ENCODE data around the gene SPINK9. TPM values are rescaled to one million over a fixed set of nuclear protein-coding genes. Genes with fewer than 3 reads are reported as not detected.

SPINK9 gene
- total and polyA plus RNA-seq, 2 experiments from 2014 or later: not detected

GRCh38 chr5:148306446-148306845 is 28.9 kb upstream of the SPINK9 start:
- H3K27ac ChIP-seq: no peak overlapping the region
- H3K4me1 ChIP-seq (ENCODE audit: insufficient read depth): no peaks in the 10 kb centered on the region
- no peaks in the 10 kb centered on the region for H3K79me2 ChIP-seq
- H3K9me2 ChIP-seq (replicated peaks; ENCODE audit: insufficient read depth): no peaks in the 10 kb centered on the region
- no peak for TF ChIP-seq CTCF (IDR thresholded peaks at IDR 0.05; ENCODE audit: poor library complexity)
- TF ChIP-seq EZH2 (IDR thresholded peaks at IDR 0.05; ENCODE audit: borderline replicate concordance): no peak
- no peak for TF ChIP-seq EZH2phosphoT487 (IDR thresholded peaks at IDR 0.05; ENCODE audit: low read depth, severe bottlenecking, unreplicated experiment)
- 73% methylated on average over 1 of the region's 1 CpG for WGBS (ENCODE audit: low lambda C conversion rate, missing lambda C conversion rate)
- H2AFZ ChIP-seq: no peak overlapping the region
- no peaks in the 10 kb centered on the region for H4K20me1 ChIP-seq (ENCODE audit: insufficient read depth, poor library complexity, severe bottlenecking)
- H3K4me3 ChIP-seq: no peak overlapping the region
- H3K9me3 ChIP-seq (ENCODE audit: low read depth): no peaks in the 10 kb centered on the region
- DNase-seq (ENCODE audit: low spot score): no peak
- no peak overlapping the region for H3K4me2 ChIP-seq
- no peaks in the 10 kb centered on the region for H3K36me3 ChIP-seq (replicated peaks; ENCODE audit: insufficient read depth, low read depth)
- H3K27me3 ChIP-seq: peaks cover 3% of the 10 kb centered on the region

GRCh38 chr5:148309019-148309418 is 26.3 kb upstream of the SPINK9 start:
- Histone ChIP-seq H3K79me2 (no peaks in the 10 kb centered on the region), H3K4me2 (no peak overlapping the region), H3K4me3 (no peak overlapping the region), H3K27ac (no peak overlapping the region), H2AFZ (no peak overlapping the region), H3K9me3 (ENCODE audit: low read depth) (no peaks in the 10 kb centered on the region), H3K36me3 (replicated peaks; ENCODE audit: insufficient read depth, low read depth) (no peaks in the 10 kb centered on the region), H3K4me1 (ENCODE audit: insufficient read depth) (no peaks in the 10 kb centered on the region), H3K27me3 (no peaks in the 10 kb centered on the region), H3K9me2 (replicated peaks; ENCODE audit: insufficient read depth) (no peaks in the 10 kb centered on the region), H4K20me1 (ENCODE audit: insufficient read depth, poor library complexity, severe bottlenecking) (no peaks in the 10 kb centered on the region)
- WGBS (ENCODE audit: low lambda C conversion rate, missing lambda C conversion rate): 82% methylated on average over 3 of the region's 3 CpGs
- TF ChIP-seq EZH2phosphoT487 (IDR thresholded peaks at IDR 0.05; ENCODE audit: low read depth, severe bottlenecking, unreplicated experiment) (no peak), EZH2 (IDR thresholded peaks at IDR 0.05; ENCODE audit: borderline replicate concordance) (no peak), CTCF (IDR thresholded peaks at IDR 0.05; ENCODE audit: poor library complexity) (no peak)
- DNase-seq (ENCODE audit: low spot score): no peak

- Histone ChIP-seq H3K27me3 (no peaks in the 10 kb centered on the region), H4K20me1 (ENCODE audit: insufficient read depth, poor library complexity, severe bottlenecking) (no peaks in the 10 kb centered on the region), H3K27ac (no peak overlapping the region), H3K4me3 (no peak overlapping the region), H3K4me1 (ENCODE audit: insufficient read depth) (no peaks in the 10 kb centered on the region), H2AFZ (no peak overlapping the region), H3K79me2 (no peaks in the 10 kb centered on the region), H3K4me2 (no peak overlapping the region), H3K9me3 (ENCODE audit: low read depth) (no peaks in the 10 kb centered on the region), H3K9me2 (replicated peaks; ENCODE audit: insufficient read depth) (no peaks in the 10 kb centered on the region), H3K36me3 (replicated peaks; ENCODE audit: insufficient read depth, low read depth) (no peaks in the 10 kb centered on the region)
- TF ChIP-seq EZH2phosphoT487 (IDR thresholded peaks at IDR 0.05; ENCODE audit: low read depth, severe bottlenecking, unreplicated experiment) (no peak), CTCF (IDR thresholded peaks at IDR 0.05; ENCODE audit: poor library complexity) (no peak), EZH2 (IDR thresholded peaks at IDR 0.05; ENCODE audit: borderline replicate concordance) (no peak)
- DNase-seq (ENCODE audit: low spot score): no peak
Observed at GRCh38 chr5:148309746-148310145, 25.6 kb upstream of the SPINK9 start.

GRCh38 chr5:148311484-148311883 is 23.9 kb upstream of the SPINK9 start:
- Histone ChIP-seq H3K36me3 (replicated peaks; ENCODE audit: insufficient read depth, low read depth) (no peaks in the 10 kb centered on the region), H3K9me3 (ENCODE audit: low read depth) (no peaks in the 10 kb centered on the region), H3K79me2 (no peaks in the 10 kb centered on the region), H3K27me3 (no peaks in the 10 kb centered on the region), H3K4me3 (no peak overlapping the region), H2AFZ (no peak overlapping the region), H3K27ac (no peak overlapping the region), H3K4me1 (ENCODE audit: insufficient read depth) (no peaks in the 10 kb centered on the region), H3K9me2 (replicated peaks; ENCODE audit: insufficient read depth) (no peaks in the 10 kb centered on the region), H4K20me1 (ENCODE audit: insufficient read depth, poor library complexity, severe bottlenecking) (no peaks in the 10 kb centered on the region), H3K4me2 (no peak overlapping the region)
- no peak for DNase-seq (ENCODE audit: low spot score)
- WGBS (ENCODE audit: low lambda C conversion rate, missing lambda C conversion rate): 79% methylated on average over 3 of the region's 3 CpGs
- no peak for TF ChIP-seq EZH2phosphoT487 (IDR thresholded peaks at IDR 0.05; ENCODE audit: low read depth, severe bottlenecking, unreplicated experiment)
- TF ChIP-seq CTCF (IDR thresholded peaks at IDR 0.05; ENCODE audit: poor library complexity): no peak
- no peak for TF ChIP-seq EZH2 (IDR thresholded peaks at IDR 0.05; ENCODE audit: borderline replicate concordance)

Data from hepatocyte (in vitro differentiated cells).